Ishikawa (cell line): ENCODE data around the gene HS3ST5.

ENCODE experiments used
- EP300 ChIP-seq: IDR thresholded peaks from 2 replicates; pipeline ENCODE4 v1.6.1; 2012; ENCODE audit warnings: borderline replicate concordance
- MAX ChIP-seq: IDR thresholded peaks from 2 replicates; pipeline ENCODE4 v1.6.1; 2012
- TAF1 ChIP-seq: IDR thresholded peaks from 2 replicates; pipeline ENCODE4 v1.6.1; 2012; ENCODE audit warnings: low read depth, mild to moderate bottlenecking
- USF1 ChIP-seq: IDR thresholded peaks from 2 replicates; pipeline ENCODE4 v1.6.1; 2012
- YY1 ChIP-seq: IDR thresholded peaks from 2 replicates; pipeline ENCODE4 v1.6.1; 2012; ENCODE audit warnings: low read depth

- TF ChIP-seq TAF1 (no peak), USF1 (no peak), YY1 (no peak), MAX (no peak), EP300 (no peak)
Observed at GRCh38 chr6:114267897-114268296, 74.9 kb downstream of the HS3ST5 start.
